ENCODE measurements around the gene MYO16.

Gene MYO16

DNA sequence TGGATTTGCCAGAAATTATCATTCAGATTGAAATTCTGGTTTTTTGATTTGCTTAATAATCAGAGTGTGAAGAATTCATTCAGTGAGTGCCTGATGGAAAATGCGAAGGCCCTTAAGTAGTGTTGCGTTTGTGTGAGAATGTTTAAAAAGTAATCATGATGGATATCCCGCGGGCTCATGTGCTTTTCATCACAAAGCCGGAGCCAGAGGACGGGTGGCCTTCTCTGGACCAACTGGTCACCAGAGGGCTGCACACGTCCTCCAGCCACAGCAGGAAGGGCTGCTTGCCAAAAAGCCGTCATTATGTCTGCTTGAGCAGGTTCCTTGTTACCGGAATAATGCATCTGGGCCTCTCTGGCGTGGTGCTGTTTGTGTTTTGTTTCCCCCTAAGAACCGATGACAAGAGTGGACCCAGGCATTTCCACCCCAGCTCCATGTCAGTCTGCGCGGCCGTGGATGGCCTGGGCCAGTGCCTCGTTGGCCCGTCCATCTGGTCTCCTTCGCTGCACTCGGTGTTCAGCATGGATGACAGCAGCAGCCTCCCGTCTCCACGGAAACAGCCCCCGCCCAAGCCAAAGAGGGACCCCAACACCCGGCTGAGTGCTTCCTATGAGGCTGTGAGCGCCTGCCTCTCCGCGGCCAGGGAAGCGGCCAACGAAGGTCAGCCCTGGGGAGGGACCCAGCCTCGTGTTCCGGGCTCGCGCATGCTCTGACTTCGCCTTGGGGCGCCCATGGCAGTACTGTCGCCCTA, 497.7 kb downstream of the MYO16 start:
- no peak for DNase-seq (ENCODE audit: low read depth)

GRCh38 chr13:109128121-109128520, 498.7 kb downstream of the MYO16 start:
- DNase-seq (ENCODE audit: low read depth), result no peak

DNA sequence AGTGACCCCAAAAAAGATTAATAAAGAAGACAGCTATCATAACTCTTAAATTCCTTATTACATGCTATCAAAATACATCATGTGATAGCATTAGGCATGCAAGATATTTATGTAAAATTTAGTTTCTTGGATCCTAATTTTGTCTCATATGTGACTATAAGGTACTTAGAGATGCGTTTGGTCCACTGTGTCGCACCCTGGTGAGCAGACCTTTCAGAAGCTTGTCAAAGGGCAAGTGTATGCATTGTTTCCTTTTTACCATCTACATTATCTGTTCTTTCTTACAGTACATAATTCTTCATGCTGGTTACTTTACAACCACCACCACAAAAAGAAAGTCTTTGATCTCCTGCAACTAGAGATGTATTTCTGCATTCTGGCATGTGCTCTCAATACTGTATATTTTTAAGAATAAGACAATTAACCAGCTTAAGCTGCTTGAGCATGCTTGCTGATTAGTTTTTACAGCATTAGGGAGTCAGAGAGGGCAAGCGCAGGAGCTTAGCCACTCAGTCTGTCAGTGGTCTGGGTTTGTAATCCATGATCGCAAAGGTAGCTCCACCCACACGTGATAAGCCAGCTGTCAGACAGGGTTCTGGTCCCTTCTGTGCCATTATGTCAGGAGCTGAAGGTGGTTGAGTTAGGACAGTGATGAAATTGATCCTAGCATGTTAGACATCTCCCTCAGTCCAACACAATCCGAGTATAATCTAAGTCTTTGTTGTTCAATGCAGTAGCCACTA, 500.9 kb downstream of the MYO16 start:
- no peak for DNase-seq (ENCODE audit: low read depth)

DNA sequence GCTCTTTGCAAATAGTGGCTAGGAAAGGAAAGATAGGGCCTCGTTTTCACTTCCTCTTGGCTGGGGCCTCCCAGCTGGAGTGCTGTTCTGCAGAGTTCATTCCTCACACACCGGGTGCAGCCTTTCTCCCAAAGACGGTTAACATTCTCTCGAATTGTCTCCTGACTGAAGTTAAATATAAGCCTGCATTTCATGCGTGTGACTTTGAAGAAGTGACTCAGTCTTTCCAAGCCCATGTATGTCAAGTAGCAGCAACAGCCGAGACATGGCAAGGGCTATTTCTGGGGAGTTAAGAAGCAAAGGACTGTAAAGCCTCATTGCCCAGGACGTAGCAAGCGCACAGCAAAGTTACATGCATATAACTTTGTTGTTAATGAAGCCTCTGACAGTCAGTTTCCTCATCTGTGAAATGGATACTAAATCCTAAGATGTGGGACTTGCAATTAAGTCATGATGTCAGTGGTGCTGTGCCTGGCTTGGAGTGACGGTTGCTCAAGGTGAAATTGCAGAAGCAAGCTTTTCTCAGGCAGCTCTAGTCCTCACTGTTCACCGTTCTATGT, 502.4 kb downstream of the MYO16 start:
- no peak for DNase-seq (ENCODE audit: low read depth)

GRCh38 chr13:109135018-109135417, 505.6 kb downstream of the MYO16 start:
- DNase-seq (ENCODE audit: low read depth), result no peak

GRCh38 chr13:109136873-109137272, 507.5 kb downstream of the MYO16 start:
- DNase-seq (ENCODE audit: low read depth), result no peak

- DNase-seq (ENCODE audit: low read depth), result no peak
Observed at GRCh38 chr13:109139346-109139745, 509.9 kb downstream of the MYO16 start.

DNA sequence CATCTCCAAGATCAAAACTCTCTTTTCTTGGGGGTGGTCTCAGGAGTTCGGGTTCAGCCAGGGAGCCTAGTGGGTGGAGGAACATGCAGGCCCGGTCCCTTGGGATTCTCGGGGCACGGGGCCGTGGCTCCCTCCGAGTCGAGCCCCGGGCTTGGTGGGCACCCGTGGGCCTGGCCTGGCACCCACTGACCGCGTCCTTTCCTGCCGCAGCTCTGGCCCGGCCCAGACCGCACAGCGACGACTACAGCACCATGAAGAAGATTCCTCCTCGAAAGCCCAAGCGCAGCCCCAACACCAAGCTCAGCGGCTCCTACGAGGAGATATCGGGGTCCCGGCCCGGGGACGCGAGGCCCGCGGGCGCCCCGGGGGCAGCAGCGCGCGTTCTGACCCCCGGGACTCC, 510.6 kb downstream of the MYO16 start:
- DNase-seq (ENCODE audit: low read depth), result no peak

DNA sequence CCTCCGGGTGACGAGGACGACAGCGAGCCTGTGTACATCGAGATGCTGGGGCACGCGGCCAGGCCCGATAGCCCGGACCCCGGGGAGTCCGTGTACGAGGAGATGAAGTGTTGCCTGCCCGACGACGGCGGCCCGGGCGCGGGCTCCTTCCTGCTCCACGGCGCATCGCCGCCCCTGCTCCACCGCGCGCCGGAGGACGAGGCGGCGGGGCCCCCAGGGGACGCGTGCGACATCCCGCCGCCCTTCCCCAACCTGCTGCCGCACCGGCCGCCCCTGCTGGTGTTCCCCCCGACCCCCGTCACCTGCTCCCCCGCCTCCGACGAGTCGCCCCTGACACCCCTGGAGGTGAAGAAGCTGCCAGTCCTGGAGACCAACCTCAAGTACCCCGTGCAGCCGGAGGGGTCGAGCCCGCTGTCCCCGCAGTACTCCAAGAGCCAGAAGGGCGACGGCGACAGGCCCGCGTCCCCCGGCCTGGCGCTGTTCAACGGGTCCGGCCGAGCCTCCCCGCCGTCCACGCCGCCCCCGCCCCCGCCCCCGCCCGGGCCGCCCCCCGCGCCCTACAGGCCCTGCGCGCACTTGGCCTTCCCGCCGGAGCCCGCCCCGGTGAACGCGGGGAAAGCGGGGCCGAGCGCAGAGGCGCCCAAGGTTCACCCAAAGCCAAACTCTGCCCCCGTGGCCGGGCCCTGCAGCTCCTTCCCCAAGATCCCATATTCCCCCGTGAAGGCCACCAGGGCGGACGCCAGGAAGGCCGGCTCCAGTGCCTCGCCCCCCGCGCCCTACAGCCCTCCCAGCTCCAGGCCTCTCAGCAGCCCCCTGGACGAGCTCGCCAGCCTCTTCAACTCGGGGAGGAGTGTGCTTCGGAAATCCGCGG, 511.3 kb downstream of the MYO16 start:
- no peak for DNase-seq (ENCODE audit: low read depth)

GRCh38 chr13:109141706-109142105, 512.3 kb downstream of the MYO16 start:
- DNase-seq (ENCODE audit: low read depth), result no peak

GRCh38 chr13:109144693-109145437, 515.5 kb downstream of the MYO16 start:
- no peak for DNase-seq (ENCODE audit: low read depth)

- no peak for DNase-seq (ENCODE audit: low read depth)
Observed at GRCh38 chr13:109145631-109146030, 516.2 kb downstream of the MYO16 start.

DNA sequence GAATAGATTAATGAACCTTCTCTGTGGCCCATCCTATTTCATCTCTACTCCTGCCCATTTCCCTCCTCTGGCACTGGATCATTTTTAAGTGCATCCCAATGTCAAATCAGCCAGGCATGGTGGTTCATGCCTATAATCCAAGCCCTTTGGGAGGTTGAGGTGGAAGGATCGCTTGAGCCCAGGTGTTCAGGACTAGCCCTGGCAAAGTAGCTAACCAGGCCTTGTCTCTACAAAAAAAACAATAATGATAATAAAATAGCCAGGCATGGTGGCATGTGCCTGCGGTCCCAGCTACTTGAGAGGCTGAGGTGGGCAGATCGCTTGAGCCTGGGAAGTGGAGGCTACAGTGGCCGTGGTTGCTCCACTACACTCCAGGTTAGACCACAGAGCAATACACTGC, 517.0 kb downstream of the MYO16 start:
- DNase-seq (ENCODE audit: low read depth), result no peak

DNA sequence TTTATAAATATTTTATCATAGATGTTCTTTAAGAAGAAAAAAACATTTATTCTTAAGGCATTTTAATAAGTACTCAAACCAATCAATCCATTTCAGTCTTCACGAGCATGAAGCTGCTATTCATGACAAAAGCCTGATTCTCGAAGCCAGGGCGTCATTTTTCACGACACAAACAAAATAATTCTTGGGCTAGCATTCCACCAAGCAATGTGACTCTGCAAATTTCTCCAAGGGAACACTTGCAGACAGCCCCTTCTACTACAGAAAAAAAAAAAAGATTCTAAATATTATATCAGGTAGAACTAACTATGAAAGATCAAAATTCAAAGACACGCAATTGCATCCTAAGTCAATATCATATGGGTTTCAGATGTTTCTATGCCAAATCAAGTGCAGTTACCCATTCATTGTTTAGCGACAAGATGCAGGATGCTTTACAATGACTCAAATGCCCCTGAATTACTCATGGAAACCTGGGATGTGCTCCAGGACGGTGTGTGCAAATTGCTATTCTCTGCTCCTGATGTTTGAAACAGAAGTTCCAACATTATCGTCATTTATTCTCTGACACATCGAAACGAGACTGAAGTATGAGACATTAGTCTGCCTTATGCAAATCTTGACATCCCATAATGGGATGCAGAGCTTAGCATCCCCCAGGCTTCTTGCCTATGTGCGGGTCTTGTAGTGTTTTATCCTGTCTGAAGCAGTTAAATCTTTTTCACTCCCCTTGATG, 517.7 kb downstream of the MYO16 start:
- DNase-seq (ENCODE audit: low read depth), result peak; percentile 80

- no peak for DNase-seq (ENCODE audit: low read depth)
Observed at GRCh38 chr13:109148243-109148642, 518.8 kb downstream of the MYO16 start.

DNA sequence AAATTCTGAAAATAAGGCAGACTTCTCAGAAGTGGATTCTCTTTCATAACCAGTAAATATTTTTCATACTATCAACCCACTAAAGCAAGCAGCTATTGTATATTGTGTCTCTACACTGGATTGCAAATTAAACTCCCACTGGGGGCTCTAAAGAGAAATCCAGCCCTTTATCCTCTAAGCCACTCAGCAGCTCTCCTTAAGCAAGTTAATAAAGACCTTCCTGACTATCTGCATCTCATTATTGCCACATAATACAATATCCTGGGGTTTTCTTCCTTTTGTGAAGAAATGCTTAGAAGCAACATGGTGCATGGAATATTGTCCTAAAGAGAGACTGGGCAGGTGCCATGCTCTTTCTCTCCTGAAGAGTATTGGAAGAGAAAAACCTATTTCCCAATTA, 521.3 kb downstream of the MYO16 start:
- DNase-seq (ENCODE audit: low read depth), result no peak

GRCh38 chr13:109151255-109151654, 521.8 kb downstream of the MYO16 start:
- DNase-seq (ENCODE audit: low read depth), result no peak

DNA sequence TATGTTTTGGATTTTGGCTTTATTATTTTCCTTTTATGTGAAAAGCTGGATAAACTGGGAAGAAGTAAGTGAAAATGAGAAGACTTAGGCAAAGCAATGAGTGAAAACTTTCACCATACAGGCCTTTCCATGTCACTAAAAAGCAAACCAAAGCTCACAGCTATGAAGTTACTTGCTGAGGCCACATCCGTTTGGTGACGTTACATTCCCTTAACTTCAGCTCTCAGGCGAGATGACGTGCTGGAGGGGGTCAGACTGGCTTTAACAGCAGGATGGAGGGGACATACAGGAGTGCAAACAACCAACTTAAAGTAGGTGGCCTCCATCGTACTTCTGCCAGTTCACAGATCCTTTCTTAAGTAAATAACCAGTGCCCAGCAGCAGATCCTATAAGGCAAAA, 522.3 kb downstream of the MYO16 start:
- DNase-seq (ENCODE audit: low read depth), result no peak

GRCh38 chr13:109152311-109152820, 523.0 kb downstream of the MYO16 start:
- no peak for DNase-seq (ENCODE audit: low read depth)

- DNase-seq (ENCODE audit: low read depth), result no peak
Observed at GRCh38 chr13:109152941-109153340, 523.5 kb downstream of the MYO16 start.

GRCh38 chr13:109154146-109154545, 524.7 kb downstream of the MYO16 start:
- DNase-seq (ENCODE audit: low read depth), result no peak
